Measurements from ENCODE around the gene IRX6. TPM values are rescaled to one million over a fixed set of nuclear protein-coding genes. Genes with fewer than 3 reads are reported as not detected.

Gene IRX6
- total and polyA plus RNA-seq, 2 experiments from 2014 or later: 0.10 TPM; not detected in 1

DNA sequence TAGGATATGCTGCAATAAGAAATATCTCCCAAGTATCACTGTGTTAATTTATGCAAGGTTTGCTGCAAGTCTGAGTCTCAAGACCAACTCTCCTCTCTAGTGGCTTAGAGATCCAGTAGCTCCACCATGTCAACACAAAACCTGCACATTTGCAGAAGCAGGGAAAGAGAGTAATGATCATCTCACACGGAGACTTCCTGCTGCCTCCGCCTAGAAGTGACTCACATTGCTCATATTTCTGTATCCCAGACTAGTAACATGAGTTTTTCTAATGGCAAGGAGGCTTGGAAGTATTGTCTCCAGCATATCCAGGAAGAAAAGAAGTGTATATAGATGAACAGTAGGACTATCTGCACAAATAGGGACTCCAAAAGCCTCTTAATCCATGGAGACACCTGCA is 15.0 kb upstream of the IRX6 start:
- H3K9me2 ChIP-seq (ENCODE audit: insufficient read depth): peaks cover 11% of the 10 kb centered on the region; the same call in 1 of the 2 replicates
- no peaks in the 10 kb centered on the region for H3K36me3 Mint-ChIP-seq (ENCODE audit: low read depth)
- H4K20me1 ChIP-seq (replicated peaks; ENCODE audit: insufficient read depth): no peaks in the 10 kb centered on the region; the same call in 1 of the 2 replicates
- no peak overlapping the region for H2AFZ ChIP-seq
- no peak overlapping the region for H3K4me3 ChIP-seq
- no peaks in the 10 kb centered on the region for H3K27me3 ChIP-seq (ENCODE audit: insufficient read depth)
- no peaks in the 10 kb centered on the region for H3K4me1 ChIP-seq (ENCODE audit: insufficient read depth)
- TF ChIP-seq, protein P1, sequence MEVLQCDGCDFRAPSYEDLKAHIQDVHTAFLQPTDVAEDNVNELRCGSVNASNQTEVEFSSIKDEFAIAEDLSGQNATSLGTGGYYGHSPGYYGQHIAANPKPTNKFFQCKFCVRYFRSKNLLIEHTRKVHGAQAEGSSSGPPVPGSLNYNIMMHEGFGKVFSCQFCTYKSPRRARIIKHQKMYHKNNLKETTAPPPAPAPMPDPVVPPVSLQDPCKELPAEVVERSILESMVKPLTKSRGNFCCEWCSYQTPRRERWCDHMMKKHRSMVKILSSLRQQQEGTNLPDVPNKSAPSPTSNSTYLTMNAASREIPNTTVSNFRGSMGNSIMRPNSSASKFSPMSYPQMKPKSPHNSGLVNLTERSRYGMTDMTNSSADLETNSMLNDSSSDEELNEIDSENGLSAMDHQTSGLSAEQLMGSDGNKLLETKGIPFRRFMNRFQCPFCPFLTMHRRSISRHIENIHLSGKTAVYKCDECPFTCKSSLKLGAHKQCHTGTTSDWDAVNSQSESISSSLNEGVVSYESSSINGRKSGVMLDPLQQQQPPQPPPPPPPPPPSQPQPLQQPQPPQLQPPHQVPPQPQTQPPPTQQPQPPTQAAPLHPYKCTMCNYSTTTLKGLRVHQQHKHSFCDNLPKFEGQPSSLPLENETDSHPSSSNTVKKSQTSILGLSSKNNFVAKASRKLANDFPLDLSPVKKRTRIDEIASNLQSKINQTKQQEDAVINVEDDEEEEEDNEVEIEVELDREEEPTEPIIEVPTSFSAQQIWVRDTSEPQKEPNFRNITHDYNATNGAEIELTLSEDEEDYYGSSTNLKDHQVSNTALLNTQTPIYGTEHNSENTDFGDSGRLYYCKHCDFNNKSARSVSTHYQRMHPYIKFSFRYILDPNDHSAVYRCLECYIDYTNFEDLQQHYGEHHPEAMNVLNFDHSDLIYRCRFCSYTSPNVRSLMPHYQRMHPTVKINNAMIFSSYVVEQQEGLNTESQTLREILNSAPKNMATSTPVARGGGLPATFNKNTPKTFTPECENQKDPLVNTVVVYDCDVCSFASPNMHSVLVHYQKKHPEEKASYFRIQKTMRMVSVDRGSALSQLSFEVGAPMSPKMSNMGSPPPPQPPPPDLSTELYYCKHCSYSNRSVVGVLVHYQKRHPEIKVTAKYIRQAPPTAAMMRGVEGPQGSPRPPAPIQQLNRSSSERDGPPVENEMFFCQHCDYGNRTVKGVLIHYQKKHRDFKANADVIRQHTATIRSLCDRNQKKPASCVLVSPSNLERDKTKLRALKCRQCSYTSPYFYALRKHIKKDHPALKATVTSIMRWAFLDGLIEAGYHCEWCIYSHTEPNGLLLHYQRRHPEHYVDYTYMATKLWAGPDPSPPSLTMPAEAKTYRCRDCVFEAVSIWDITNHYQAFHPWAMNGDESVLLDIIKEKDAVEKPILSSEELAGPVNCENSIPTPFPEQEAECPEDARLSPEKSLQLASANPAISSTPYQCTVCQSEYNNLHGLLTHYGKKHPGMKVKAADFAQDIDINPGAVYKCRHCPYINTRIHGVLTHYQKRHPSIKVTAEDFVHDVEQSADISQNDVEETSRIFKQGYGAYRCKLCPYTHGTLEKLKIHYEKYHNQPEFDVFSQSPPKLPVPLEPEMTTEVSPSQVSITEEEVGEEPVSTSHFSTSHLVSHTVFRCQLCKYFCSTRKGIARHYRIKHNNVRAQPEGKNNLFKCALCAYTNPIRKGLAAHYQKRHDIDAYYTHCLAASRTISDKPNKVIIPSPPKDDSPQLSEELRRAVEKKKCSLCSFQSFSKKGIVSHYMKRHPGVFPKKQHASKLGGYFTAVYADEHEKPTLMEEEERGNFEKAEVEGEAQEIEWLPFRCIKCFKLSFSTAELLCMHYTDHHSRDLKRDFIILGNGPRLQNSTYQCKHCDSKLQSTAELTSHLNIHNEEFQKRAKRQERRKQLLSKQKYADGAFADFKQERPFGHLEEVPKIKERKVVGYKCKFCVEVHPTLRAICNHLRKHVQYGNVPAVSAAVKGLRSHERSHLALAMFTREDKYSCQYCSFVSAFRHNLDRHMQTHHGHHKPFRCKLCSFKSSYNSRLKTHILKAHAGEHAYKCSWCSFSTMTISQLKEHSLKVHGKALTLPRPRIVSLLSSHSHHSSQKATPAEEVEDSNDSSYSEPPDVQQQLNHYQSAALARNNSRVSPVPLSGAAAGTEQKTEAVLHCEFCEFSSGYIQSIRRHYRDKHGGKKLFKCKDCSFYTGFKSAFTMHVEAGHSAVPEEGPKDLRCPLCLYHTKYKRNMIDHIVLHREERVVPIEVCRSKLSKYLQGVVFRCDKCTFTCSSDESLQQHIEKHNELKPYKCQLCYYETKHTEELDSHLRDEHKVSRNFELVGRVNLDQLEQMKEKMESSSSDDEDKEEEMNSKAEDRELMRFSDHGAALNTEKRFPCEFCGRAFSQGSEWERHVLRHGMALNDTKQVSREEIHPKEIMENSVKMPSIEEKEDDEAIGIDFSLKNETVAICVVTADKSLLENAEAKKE (CRISPR knock-in tag; IDR thresholded peaks at IDR 0.05): no peak
- TF ChIP-seq ZNF114 (CRISPR knock-in tag; IDR thresholded peaks at IDR 0.05): no peak
- TF ChIP-seq NANOG (IDR thresholded peaks at IDR 0.05; ENCODE audit: borderline replicate concordance): no peak
- TF ChIP-seq, protein P2, sequence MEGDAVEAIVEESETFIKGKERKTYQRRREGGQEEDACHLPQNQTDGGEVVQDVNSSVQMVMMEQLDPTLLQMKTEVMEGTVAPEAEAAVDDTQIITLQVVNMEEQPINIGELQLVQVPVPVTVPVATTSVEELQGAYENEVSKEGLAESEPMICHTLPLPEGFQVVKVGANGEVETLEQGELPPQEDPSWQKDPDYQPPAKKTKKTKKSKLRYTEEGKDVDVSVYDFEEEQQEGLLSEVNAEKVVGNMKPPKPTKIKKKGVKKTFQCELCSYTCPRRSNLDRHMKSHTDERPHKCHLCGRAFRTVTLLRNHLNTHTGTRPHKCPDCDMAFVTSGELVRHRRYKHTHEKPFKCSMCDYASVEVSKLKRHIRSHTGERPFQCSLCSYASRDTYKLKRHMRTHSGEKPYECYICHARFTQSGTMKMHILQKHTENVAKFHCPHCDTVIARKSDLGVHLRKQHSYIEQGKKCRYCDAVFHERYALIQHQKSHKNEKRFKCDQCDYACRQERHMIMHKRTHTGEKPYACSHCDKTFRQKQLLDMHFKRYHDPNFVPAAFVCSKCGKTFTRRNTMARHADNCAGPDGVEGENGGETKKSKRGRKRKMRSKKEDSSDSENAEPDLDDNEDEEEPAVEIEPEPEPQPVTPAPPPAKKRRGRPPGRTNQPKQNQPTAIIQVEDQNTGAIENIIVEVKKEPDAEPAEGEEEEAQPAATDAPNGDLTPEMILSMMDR (conservative IDR thresholded peaks at IDR 0.05; ENCODE audit: low read depth in 2 of 2): no peak
- no peak overlapping the region for H3K27ac Mint-ChIP-seq
- H3K4me2 ChIP-seq: no peak overlapping the region
- H3K27me3 Mint-ChIP-seq (ENCODE audit: insufficient read depth, low read depth, poor library complexity): peaks cover 1% of the 10 kb centered on the region
- H3K36me3 ChIP-seq (ENCODE audit: insufficient read depth): no peaks in the 10 kb centered on the region
- H3K9me3 Mint-ChIP-seq: no peaks in the 10 kb centered on the region
- ATAC-seq (no peak), DNase-seq (ENCODE audit: low spot score) (no peak)
- no peaks in the 10 kb centered on the region for H3F3A ChIP-seq (replicated peaks; ENCODE audit: low read depth)
- no peak overlapping the region for H3K27ac ChIP-seq (ENCODE audit: low read depth)
- no peak overlapping the region for H3K4me3 Mint-ChIP-seq
- no peaks in the 10 kb centered on the region for H3K79me2 ChIP-seq (replicated peaks; ENCODE audit: insufficient read depth)
- H3K4me1 Mint-ChIP-seq: peaks cover 3% of the 10 kb centered on the region

DNA sequence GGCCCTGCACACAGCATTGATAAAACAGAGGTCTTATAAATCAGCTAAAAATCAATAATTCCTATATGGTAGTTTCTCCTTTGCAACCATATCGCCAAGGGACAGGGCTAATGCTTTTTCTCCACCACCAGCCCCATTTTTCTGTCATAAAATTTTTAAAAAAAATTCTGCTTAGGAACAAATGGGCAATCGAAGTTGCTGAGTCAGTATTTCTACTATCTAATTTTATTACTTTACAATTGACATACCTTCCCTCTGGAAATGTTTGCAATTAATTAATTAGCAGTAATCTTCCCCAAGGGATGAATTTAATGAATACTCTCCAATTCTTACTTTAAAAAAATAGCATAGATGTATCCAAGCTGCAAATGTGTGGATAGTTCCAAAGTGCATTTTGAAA is 1.7 kb upstream of the IRX6 start:
- no peaks in the 10 kb centered on the region for H3K36me3 ChIP-seq (ENCODE audit: insufficient read depth)
- H3K4me3 ChIP-seq: no peak overlapping the region
- DNase-seq (ENCODE audit: low spot score): no peak
- no peaks in the 10 kb centered on the region for H3K9me2 ChIP-seq (ENCODE audit: insufficient read depth)
- H3F3A ChIP-seq (replicated peaks; ENCODE audit: low read depth): no peaks in the 10 kb centered on the region
- no peaks in the 10 kb centered on the region; the same call in 2 of the 3 replicates for H3K36me3 Mint-ChIP-seq (ENCODE audit: low read depth)
- no peak for ATAC-seq
- H3K4me1 ChIP-seq (ENCODE audit: insufficient read depth): peaks cover 17% of the 10 kb centered on the region
- H3K27me3 ChIP-seq (ENCODE audit: insufficient read depth): peaks cover 79% of the 10 kb centered on the region
- no peak overlapping the region for H2AFZ ChIP-seq
- no peak overlapping the region for H3K27ac ChIP-seq (ENCODE audit: low read depth)
- H3K27ac Mint-ChIP-seq: no peak overlapping the region
- peaks cover 3% of the 10 kb centered on the region for H4K20me1 ChIP-seq (replicated peaks; ENCODE audit: insufficient read depth)
- no peaks in the 10 kb centered on the region for H3K9me3 Mint-ChIP-seq
- H3K4me1 Mint-ChIP-seq: peaks cover 16% of the 10 kb centered on the region
- peaks cover 52% of the 10 kb centered on the region for H3K27me3 Mint-ChIP-seq (ENCODE audit: insufficient read depth, low read depth, poor library complexity)
- no peak overlapping the region for H3K4me2 ChIP-seq
- no peak overlapping the region for H3K4me3 Mint-ChIP-seq
- H3K79me2 ChIP-seq (replicated peaks; ENCODE audit: insufficient read depth): no peaks in the 10 kb centered on the region
- TF ChIP-seq STAT1 (IDR thresholded peaks at IDR 0.05; ENCODE audit: unreplicated experiment): no peak

Data from GM23338 (cell line).